ENCODE data around the gene ZNHIT3. TPM values are rescaled to one million over a fixed set of nuclear protein-coding genes. Genes with fewer than 3 reads are reported as not detected.
A peak's percentile ranks its signal among the peaks of the same experiment; 100 is the strongest.

ZNHIT3 gene
- total and polyA plus RNA-seq, 2 of the 13 experiments (the other 11 are each of a cell fraction or from before 2014, with no cell fraction given), result 66.6 to 77.4 TPM

DNA sequence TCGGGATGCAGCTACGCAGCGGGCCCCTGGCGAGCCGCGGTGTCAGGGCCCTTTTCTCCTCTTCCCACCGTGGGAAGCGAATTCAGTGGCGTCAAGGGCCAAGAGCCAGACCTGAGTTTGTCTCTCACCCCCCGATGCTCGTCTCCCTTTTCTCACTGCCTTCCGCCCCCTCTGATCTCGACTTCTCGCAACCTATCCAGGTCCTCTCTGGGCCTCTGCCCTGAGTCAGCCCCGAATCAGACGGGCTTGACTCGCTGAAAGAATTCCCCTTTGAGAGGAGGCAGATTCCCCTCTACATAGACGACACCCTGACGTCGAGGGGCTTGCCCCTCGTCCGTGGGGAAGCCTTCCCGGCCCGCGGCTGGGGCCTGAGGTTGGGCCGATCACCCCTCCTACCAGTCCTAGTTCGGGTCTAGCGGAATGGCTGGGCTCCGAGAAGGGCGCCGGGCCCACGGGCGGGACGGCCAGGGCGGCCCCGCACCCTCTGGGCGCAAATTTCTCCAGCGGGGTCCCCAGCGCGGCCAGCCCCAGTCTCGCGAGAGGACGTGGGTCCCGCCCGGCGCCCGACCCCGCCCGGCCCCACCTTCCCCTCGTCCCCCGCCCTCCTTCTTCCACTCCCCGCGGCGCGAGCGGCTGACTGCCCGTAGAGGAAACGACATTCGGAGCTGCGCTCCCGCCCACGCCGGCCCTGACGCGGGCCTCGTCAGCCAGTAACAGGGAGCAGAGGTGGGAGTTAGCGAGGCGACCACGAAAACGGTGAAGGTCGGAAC, 58.0 kb downstream of the ZNHIT3 start, which contains the start of gene GGNBP2 (continued):
- TF ChIP-seq FOXA1 (IDR thresholded peaks at IDR 0.05) (no peak), FOXA1 (CRISPR knock-in tag; IDR thresholded peaks at IDR 0.05) (no peak), ATF3 (CRISPR knock-in tag; IDR thresholded peaks at IDR 0.05) (no peak), KDM6A (CRISPR knock-in tag; IDR thresholded peaks at IDR 0.05; ENCODE audit: low read depth) (no peak), ZNF546 (CRISPR knock-in tag; conservative IDR thresholded peaks at IDR 0.05) (no peak), ZNF407 (CRISPR knock-in tag; IDR thresholded peaks at IDR 0.05; ENCODE audit: not compliant biosample characterization) (peak; percentile 64), MTA1 (CRISPR knock-in tag; IDR thresholded peaks at IDR 0.05; ENCODE audit: borderline replicate concordance) (no peak; the same call in 1 of the 2 replicates), CENPBD1 (CRISPR knock-in tag; IDR thresholded peaks at IDR 0.05; ENCODE audit: borderline replicate concordance, low read depth) (no peak), CBFB (CRISPR knock-in tag; IDR thresholded peaks at IDR 0.05) (no peak), ZNF30 (CRISPR knock-in tag; IDR thresholded peaks at IDR 0.05) (no peak), NR2F1 (CRISPR knock-in tag; IDR thresholded peaks at IDR 0.05) (0 out of 4 replicates have a peak, but pooled peaks of 1 of the 2 experiments have one; percentile 4), CREBL2 (CRISPR knock-in tag; IDR thresholded peaks at IDR 0.05; ENCODE audit: borderline replicate concordance) (peak; percentile 31; the same call in 1 of the 2 replicates), U2AF2 (IDR thresholded peaks at IDR 0.05; ENCODE audit: low read depth, low read length) (no peak), ZMAT5 (CRISPR knock-in tag; IDR thresholded peaks at IDR 0.05; ENCODE audit: borderline replicate concordance, low read depth) (no peak), ZKSCAN1 (IDR thresholded peaks at IDR 0.05; ENCODE audit: low read length) (no peak)
- TF ChIP-seq, protein P1, sequence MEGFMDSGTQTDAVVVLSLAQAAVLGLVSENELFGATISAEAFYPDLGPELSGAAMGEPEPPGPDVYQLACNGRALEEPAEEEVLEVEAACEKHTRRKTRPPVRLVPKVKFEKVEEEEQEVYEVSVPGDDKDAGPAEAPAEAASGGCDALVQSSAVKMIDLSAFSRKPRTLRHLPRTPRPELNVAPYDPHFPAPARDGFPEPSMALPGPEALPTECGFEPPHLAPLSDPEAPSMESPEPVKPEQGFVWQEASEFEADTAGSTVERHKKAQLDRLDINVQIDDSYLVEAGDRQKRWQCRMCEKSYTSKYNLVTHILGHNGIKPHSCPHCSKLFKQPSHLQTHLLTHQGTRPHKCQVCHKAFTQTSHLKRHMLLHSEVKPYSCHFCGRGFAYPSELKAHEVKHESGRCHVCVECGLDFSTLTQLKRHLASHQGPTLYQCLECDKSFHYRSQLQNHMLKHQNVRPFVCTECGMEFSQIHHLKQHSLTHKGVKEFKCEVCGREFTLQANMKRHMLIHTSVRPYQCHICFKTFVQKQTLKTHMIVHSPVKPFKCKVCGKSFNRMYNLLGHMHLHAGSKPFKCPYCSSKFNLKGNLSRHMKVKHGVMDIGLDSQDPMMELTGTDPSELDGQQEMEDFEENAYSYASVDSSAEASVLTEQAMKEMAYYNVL (CRISPR knock-in tag; IDR thresholded peaks at IDR 0.05; ENCODE audit: borderline replicate concordance), result peak; percentile 67; the same call in 1 of the 2 replicates
